ENCODE measurements around the gene ZNF423.

The ZNF423 gene

GRCh38 chr16:49649013-49649765, 206.7 kb downstream of the ZNF423 start:
- H3K9ac ChIP-seq (ENCODE audit: low read length), result no peak overlapping the region
- peaks cover 4% of the 10 kb centered on the region for H3K4me1 ChIP-seq (ENCODE audit: control insufficient read depth, insufficient read depth, low read length)
- H3K4me3 ChIP-seq (ENCODE audit: low read length), result no peak overlapping the region
- peaks cover 2% of the 10 kb centered on the region for H3K36me3 ChIP-seq (ENCODE audit: control insufficient read depth, insufficient read depth, low read length)
- no peaks in the 10 kb centered on the region for H3K27me3 ChIP-seq (ENCODE audit: control insufficient read depth, insufficient read depth, low read length)
- no peak overlapping the region for H3K27ac ChIP-seq (ENCODE audit: low read depth, low read length)

GRCh38 chr16:49647673-49648072, 208.2 kb downstream of the ZNF423 start:
- Histone ChIP-seq H3K4me1 (ENCODE audit: control insufficient read depth, insufficient read depth, low read length) (peaks cover 4% of the 10 kb centered on the region), H3K36me3 (ENCODE audit: control insufficient read depth, insufficient read depth, low read length) (peaks cover 2% of the 10 kb centered on the region), H3K27me3 (ENCODE audit: control insufficient read depth, insufficient read depth, low read length) (no peaks in the 10 kb centered on the region), H3K27ac (ENCODE audit: low read depth, low read length) (no peak overlapping the region), H3K4me3 (ENCODE audit: low read length) (no peak overlapping the region), H3K9ac (ENCODE audit: low read length) (no peak overlapping the region)

- Histone ChIP-seq H3K27me3 (ENCODE audit: control insufficient read depth, insufficient read depth, low read length) (no peaks in the 10 kb centered on the region), H3K9ac (ENCODE audit: low read length) (no peak overlapping the region), H3K36me3 (ENCODE audit: control insufficient read depth, insufficient read depth, low read length) (peaks cover 2% of the 10 kb centered on the region), H3K4me1 (ENCODE audit: control insufficient read depth, insufficient read depth, low read length) (peaks cover under 1% of the 10 kb centered on the region), H3K27ac (ENCODE audit: low read depth, low read length) (no peak overlapping the region), H3K4me3 (ENCODE audit: low read length) (no peak overlapping the region)
Observed at GRCh38 chr16:49645263-49645662, 210.6 kb downstream of the ZNF423 start.

- Histone ChIP-seq H3K4me1 (ENCODE audit: control insufficient read depth, insufficient read depth, low read length) (peaks cover 10% of the 10 kb centered on the region), H3K27me3 (ENCODE audit: control insufficient read depth, insufficient read depth, low read length) (no peaks in the 10 kb centered on the region), H3K36me3 (ENCODE audit: control insufficient read depth, insufficient read depth, low read length) (peaks cover 2% of the 10 kb centered on the region), H3K27ac (ENCODE audit: low read depth, low read length) (no peak overlapping the region), H3K4me3 (ENCODE audit: low read length) (no peak overlapping the region), H3K9ac (ENCODE audit: low read length) (no peak overlapping the region)
Observed at GRCh38 chr16:49644145-49644463, 211.8 kb downstream of the ZNF423 start.

- H3K27me3 ChIP-seq (ENCODE audit: control insufficient read depth, insufficient read depth, low read length), result no peaks in the 10 kb centered on the region
- no peak overlapping the region for H3K27ac ChIP-seq (ENCODE audit: low read depth, low read length)
- no peak overlapping the region for H3K4me3 ChIP-seq (ENCODE audit: low read length)
- H3K9ac ChIP-seq (ENCODE audit: low read length), result no peak overlapping the region
- peaks cover 10% of the 10 kb centered on the region for H3K4me1 ChIP-seq (ENCODE audit: control insufficient read depth, insufficient read depth, low read length)
- H3K36me3 ChIP-seq (ENCODE audit: control insufficient read depth, insufficient read depth, low read length), result peaks cover 2% of the 10 kb centered on the region
Observed at GRCh38 chr16:49643429-49644144, 212.3 kb downstream of the ZNF423 start.

- Histone ChIP-seq H3K9ac (ENCODE audit: low read length) (no peak overlapping the region), H3K27ac (ENCODE audit: low read depth, low read length) (no peak overlapping the region), H3K4me1 (ENCODE audit: control insufficient read depth, insufficient read depth, low read length) (peaks cover 10% of the 10 kb centered on the region), H3K36me3 (ENCODE audit: control insufficient read depth, insufficient read depth, low read length) (peaks cover 5% of the 10 kb centered on the region), H3K27me3 (ENCODE audit: control insufficient read depth, insufficient read depth, low read length) (no peaks in the 10 kb centered on the region), H3K4me3 (ENCODE audit: low read length) (no peak overlapping the region)
Observed at GRCh38 chr16:49641250-49641649, 214.7 kb downstream of the ZNF423 start.

GRCh38 chr16:49640581-49640980, 215.3 kb downstream of the ZNF423 start:
- no peaks in the 10 kb centered on the region for H3K27me3 ChIP-seq (ENCODE audit: control insufficient read depth, insufficient read depth, low read length)
- H3K4me3 ChIP-seq (ENCODE audit: low read length), result no peak overlapping the region
- H3K27ac ChIP-seq (ENCODE audit: low read depth, low read length), result peak overlapping the region; percentile 55
- H3K36me3 ChIP-seq (ENCODE audit: control insufficient read depth, insufficient read depth, low read length), result peaks cover 5% of the 10 kb centered on the region
- H3K9ac ChIP-seq (ENCODE audit: low read length), result no peak overlapping the region
- peaks cover 10% of the 10 kb centered on the region for H3K4me1 ChIP-seq (ENCODE audit: control insufficient read depth, insufficient read depth, low read length)

- H3K36me3 ChIP-seq (ENCODE audit: control insufficient read depth, insufficient read depth, low read length), result peaks cover 5% of the 10 kb centered on the region
- no peak overlapping the region for H3K9ac ChIP-seq (ENCODE audit: low read length)
- no peaks in the 10 kb centered on the region for H3K27me3 ChIP-seq (ENCODE audit: control insufficient read depth, insufficient read depth, low read length)
- H3K27ac ChIP-seq (ENCODE audit: low read depth, low read length), result peak overlapping the region; percentile 55
- peaks cover 10% of the 10 kb centered on the region for H3K4me1 ChIP-seq (ENCODE audit: control insufficient read depth, insufficient read depth, low read length)
- no peak overlapping the region for H3K4me3 ChIP-seq (ENCODE audit: low read length)
Observed at GRCh38 chr16:49639739-49640431, 216.0 kb downstream of the ZNF423 start.

- Histone ChIP-seq H3K4me1 (ENCODE audit: control insufficient read depth, insufficient read depth, low read length) (peaks cover 10% of the 10 kb centered on the region), H3K27me3 (ENCODE audit: control insufficient read depth, insufficient read depth, low read length) (no peaks in the 10 kb centered on the region), H3K9ac (ENCODE audit: low read length) (no peak overlapping the region), H3K36me3 (ENCODE audit: control insufficient read depth, insufficient read depth, low read length) (peaks cover 5% of the 10 kb centered on the region), H3K27ac (ENCODE audit: low read depth, low read length) (peak overlapping the region; percentile 55), H3K4me3 (ENCODE audit: low read length) (no peak overlapping the region)
Observed at GRCh38 chr16:49638673-49639610, 217.0 kb downstream of the ZNF423 start.

GRCh38 chr16:49637933-49638672, 217.8 kb downstream of the ZNF423 start:
- Histone ChIP-seq H3K27ac (ENCODE audit: low read depth, low read length) (no peak overlapping the region), H3K9ac (ENCODE audit: low read length) (no peak overlapping the region), H3K36me3 (ENCODE audit: control insufficient read depth, insufficient read depth, low read length) (peaks cover 5% of the 10 kb centered on the region), H3K27me3 (ENCODE audit: control insufficient read depth, insufficient read depth, low read length) (no peaks in the 10 kb centered on the region), H3K4me1 (ENCODE audit: control insufficient read depth, insufficient read depth, low read length) (peaks cover 10% of the 10 kb centered on the region), H3K4me3 (ENCODE audit: low read length) (no peak overlapping the region)

GRCh38 chr16:49637511-49637910, 218.4 kb downstream of the ZNF423 start:
- Histone ChIP-seq H3K36me3 (ENCODE audit: control insufficient read depth, insufficient read depth, low read length) (peaks cover 5% of the 10 kb centered on the region), H3K9ac (ENCODE audit: low read length) (no peak overlapping the region), H3K4me1 (ENCODE audit: control insufficient read depth, insufficient read depth, low read length) (peaks cover 10% of the 10 kb centered on the region), H3K4me3 (ENCODE audit: low read length) (no peak overlapping the region), H3K27ac (ENCODE audit: low read depth, low read length) (no peak overlapping the region), H3K27me3 (ENCODE audit: control insufficient read depth, insufficient read depth, low read length) (no peaks in the 10 kb centered on the region)

All from rectal smooth muscle tissue (tissue), 1 donor.